Measurements from ENCODE around the gene KCNG2.

The KCNG2 gene

GRCh38 chr18:79766308-79766707 is 31.4 kb upstream of the KCNG2 start:
- DNase-seq (ENCODE audit: low read depth in 1 of 2, low spot score in 1 of 2) = no peak

GRCh38 chr18:79768745-79769144 is 29.0 kb upstream of the KCNG2 start:
- DNase-seq (ENCODE audit: low read depth in 1 of 2, low spot score in 1 of 2) = no peak

- no peak for DNase-seq (ENCODE audit: low read depth in 1 of 2, low spot score in 1 of 2)
These were observed 27.8 kb upstream of the KCNG2 start for GRCh38 chr18:79769698-79770500.

- DNase-seq (ENCODE audit: low read depth in 1 of 2, low spot score in 1 of 2) = no peak
These were observed 27.3 kb upstream of the KCNG2 start for GRCh38 chr18:79770501-79770815.

GRCh38 chr18:79770826-79771225 is 26.9 kb upstream of the KCNG2 start:
- no peak for DNase-seq (ENCODE audit: low read depth in 1 of 2, low spot score in 1 of 2)

- DNase-seq (ENCODE audit: low read depth in 1 of 2, low spot score in 1 of 2) = no peak
These were observed 26.2 kb upstream of the KCNG2 start for GRCh38 chr18:79771446-79772107.

GRCh38 chr18:79772108-79772864 is 25.5 kb upstream of the KCNG2 start:
- no peak for DNase-seq (ENCODE audit: low read depth in 1 of 2, low spot score in 1 of 2)

GRCh38 chr18:79772865-79773696 is 24.7 kb upstream of the KCNG2 start:
- no peak for DNase-seq (ENCODE audit: low read depth in 1 of 2, low spot score in 1 of 2)

- DNase-seq (ENCODE audit: low read depth in 1 of 2, low spot score in 1 of 2) = no peak
These were observed 23.6 kb upstream of the KCNG2 start for GRCh38 chr18:79774111-79774510.

GRCh38 chr18:79775441-79776221 is 22.1 kb upstream of the KCNG2 start:
- DNase-seq (ENCODE audit: low read depth in 1 of 2, low spot score in 1 of 2) = no peak

- no peak for DNase-seq (ENCODE audit: low read depth in 1 of 2, low spot score in 1 of 2)
These were observed 21.1 kb upstream of the KCNG2 start for GRCh38 chr18:79776674-79777073.

- no peak for DNase-seq (ENCODE audit: low read depth in 1 of 2, low spot score in 1 of 2)
These were observed 19.4 kb upstream of the KCNG2 start for GRCh38 chr18:79778291-79778791.

- DNase-seq (ENCODE audit: low read depth in 1 of 2, low spot score in 1 of 2) = no peak
These were observed 18.6 kb upstream of the KCNG2 start for GRCh38 chr18:79779021-79779699.

GRCh38 chr18:79779700-79780190 is 18.0 kb upstream of the KCNG2 start:
- DNase-seq (ENCODE audit: low read depth in 1 of 2, low spot score in 1 of 2) = no peak

- no peak for DNase-seq (ENCODE audit: low read depth in 1 of 2, low spot score in 1 of 2)
These were observed 17.2 kb upstream of the KCNG2 start for GRCh38 chr18:79780547-79780946.

- DNase-seq (ENCODE audit: low read depth in 1 of 2, low spot score in 1 of 2) = no peak
These were observed 16.3 kb upstream of the KCNG2 start for GRCh38 chr18:79781331-79781941.

GRCh38 chr18:79782566-79783308 is 15.0 kb upstream of the KCNG2 start:
- DNase-seq (ENCODE audit: low read depth in 1 of 2, low spot score in 1 of 2) = no peak
